ENCODE measurements around the gene NHERF1.

The NHERF1 gene

GRCh38 chr17:74728702-74729075, 19.7 kb upstream of the NHERF1 start:
- TF ChIP-seq CSDC2 (CRISPR knock-in tag; IDR thresholded peaks at IDR 0.05) (no peak), PATZ1 (CRISPR knock-in tag; IDR thresholded peaks at IDR 0.05; ENCODE audit: borderline replicate concordance) (no peak), ZNF8 (CRISPR knock-in tag; IDR thresholded peaks at IDR 0.05) (no peak), TSHZ2 (CRISPR knock-in tag; IDR thresholded peaks at IDR 0.05) (no peak), ZC3H10 (CRISPR knock-in tag; IDR thresholded peaks at IDR 0.05) (no peak), OSR1 (CRISPR knock-in tag; IDR thresholded peaks at IDR 0.05) (no peak), ZNF70 (CRISPR knock-in tag; IDR thresholded peaks at IDR 0.05) (no peak), ZFP3 (CRISPR knock-in tag; IDR thresholded peaks at IDR 0.05) (no peak), BACH2 (CRISPR knock-in tag; IDR thresholded peaks at IDR 0.05; ENCODE audit: borderline replicate concordance) (no peak), POU6F1 (CRISPR knock-in tag; IDR thresholded peaks at IDR 0.05; ENCODE audit: borderline replicate concordance, low read depth) (no peak), CREB5 (CRISPR knock-in tag; IDR thresholded peaks at IDR 0.05; ENCODE audit: low read depth) (no peak), PPARA (CRISPR knock-in tag; IDR thresholded peaks at IDR 0.05; ENCODE audit: borderline replicate concordance) (no peak), TCF4 (CRISPR knock-in tag; IDR thresholded peaks at IDR 0.05; ENCODE audit: borderline replicate concordance) (no peak), GLIS3 (CRISPR knock-in tag; IDR thresholded peaks at IDR 0.05) (no peak), ARNTL (CRISPR knock-in tag; IDR thresholded peaks at IDR 0.05; ENCODE audit: borderline replicate concordance, low read depth) (no peak)
- ATAC-seq, result no peak

GRCh38 chr17:74729368-74729767, 19.1 kb upstream of the NHERF1 start:
- TF ChIP-seq ZNF565 (CRISPR knock-in tag; conservative IDR thresholded peaks at IDR 0.05; ENCODE audit: low read depth), result no peak

GRCh38 chr17:74729866-74730265, 18.6 kb upstream of the NHERF1 start:
- ATAC-seq, result no peak
- TF ChIP-seq POU6F1 (CRISPR knock-in tag; IDR thresholded peaks at IDR 0.05; ENCODE audit: borderline replicate concordance, low read depth) (no peak), ZNF565 (CRISPR knock-in tag; conservative IDR thresholded peaks at IDR 0.05; ENCODE audit: low read depth) (no peak), TCF4 (CRISPR knock-in tag; IDR thresholded peaks at IDR 0.05; ENCODE audit: borderline replicate concordance) (no peak), ESRRG (CRISPR knock-in tag; IDR thresholded peaks at IDR 0.05) (no peak), SNAI2 (CRISPR knock-in tag; IDR thresholded peaks at IDR 0.05) (no peak), CREB5 (CRISPR knock-in tag; IDR thresholded peaks at IDR 0.05; ENCODE audit: low read depth) (no peak), TSHZ2 (CRISPR knock-in tag; IDR thresholded peaks at IDR 0.05) (no peak), ZNF8 (CRISPR knock-in tag; IDR thresholded peaks at IDR 0.05) (no peak), PPARA (CRISPR knock-in tag; IDR thresholded peaks at IDR 0.05; ENCODE audit: borderline replicate concordance) (no peak), CSRNP3 (CRISPR knock-in tag; IDR thresholded peaks at IDR 0.05) (no peak), BACH2 (CRISPR knock-in tag; IDR thresholded peaks at IDR 0.05; ENCODE audit: borderline replicate concordance) (no peak), ZFP30 (CRISPR knock-in tag; IDR thresholded peaks at IDR 0.05) (no peak), ARNTL (CRISPR knock-in tag; IDR thresholded peaks at IDR 0.05; ENCODE audit: borderline replicate concordance, low read depth) (no peak), CSDC2 (CRISPR knock-in tag; IDR thresholded peaks at IDR 0.05) (no peak)

More at GRCh38 chr17:74729368-74729767, 19.1 kb upstream of the NHERF1 start:
- no peak for ATAC-seq

Data from SK-N-SH treated with all-trans-retinoic acid at 6 μM for 48 hours (cell line).